Fibroblast of the aortic adventitia (primary cell): ENCODE results near the gene RAPGEF2. TPM values are rescaled to one million over a fixed set of nuclear protein-coding genes. Genes with fewer than 3 reads are reported as not detected.
A peak's percentile ranks its signal among the peaks of the same experiment; 100 is the strongest.

Experiments used
- DNase-seq: peaks from one replicate; pipeline ENCODE4 v3.0.0-alpha.2; 2010; ENCODE audit warnings: low read depth
- H3K4me3 ChIP-seq: 2 replicates; pipeline ENCODE4 v1.5.1; 2011; ENCODE audit warnings: low read depth, mild to moderate bottlenecking, control low read depth, low read length, moderate library complexity
- total RNA-seq: library from RNA; depleted of rRNA; stranded (reverse); fragments of >200 nt; gene quantifications from 2 replicates; pipeline ENCODE4 v1.2.3, GENCODE V29; 2012; ENCODE audit warnings: low replicate concordance
- TF ChIP-seq, protein P1 (sequence below): IDR thresholded peaks from 2 replicates; pipeline ENCODE4 v1.5.1; 2011; ENCODE audit warnings: mild to moderate bottlenecking, low read length, control low read depth, inconsistent platforms; ENCODE audit not compliant: insufficient read depth

RAPGEF2 gene
- total RNA-seq, 1 donor = 44.0 TPM

DNA sequence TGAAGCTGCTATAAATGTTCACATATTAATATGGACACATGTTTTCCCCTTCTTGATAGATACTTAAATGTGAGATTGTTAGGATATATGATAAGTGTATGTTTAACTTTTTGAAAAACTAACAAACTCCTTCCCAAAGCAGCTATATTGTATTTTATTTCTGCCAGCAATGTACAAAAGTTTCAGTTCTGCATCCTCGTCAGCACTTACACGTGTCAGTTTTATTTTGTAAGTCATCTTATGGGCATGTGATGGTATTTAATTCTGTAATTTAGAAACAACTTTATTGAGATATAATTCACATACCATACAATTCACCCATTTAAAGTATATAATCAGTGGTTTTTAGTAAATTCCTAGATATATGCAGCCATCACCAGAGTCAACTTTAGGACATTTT, 31.6 kb downstream of the RAPGEF2 start:
- TF ChIP-seq, protein P1, sequence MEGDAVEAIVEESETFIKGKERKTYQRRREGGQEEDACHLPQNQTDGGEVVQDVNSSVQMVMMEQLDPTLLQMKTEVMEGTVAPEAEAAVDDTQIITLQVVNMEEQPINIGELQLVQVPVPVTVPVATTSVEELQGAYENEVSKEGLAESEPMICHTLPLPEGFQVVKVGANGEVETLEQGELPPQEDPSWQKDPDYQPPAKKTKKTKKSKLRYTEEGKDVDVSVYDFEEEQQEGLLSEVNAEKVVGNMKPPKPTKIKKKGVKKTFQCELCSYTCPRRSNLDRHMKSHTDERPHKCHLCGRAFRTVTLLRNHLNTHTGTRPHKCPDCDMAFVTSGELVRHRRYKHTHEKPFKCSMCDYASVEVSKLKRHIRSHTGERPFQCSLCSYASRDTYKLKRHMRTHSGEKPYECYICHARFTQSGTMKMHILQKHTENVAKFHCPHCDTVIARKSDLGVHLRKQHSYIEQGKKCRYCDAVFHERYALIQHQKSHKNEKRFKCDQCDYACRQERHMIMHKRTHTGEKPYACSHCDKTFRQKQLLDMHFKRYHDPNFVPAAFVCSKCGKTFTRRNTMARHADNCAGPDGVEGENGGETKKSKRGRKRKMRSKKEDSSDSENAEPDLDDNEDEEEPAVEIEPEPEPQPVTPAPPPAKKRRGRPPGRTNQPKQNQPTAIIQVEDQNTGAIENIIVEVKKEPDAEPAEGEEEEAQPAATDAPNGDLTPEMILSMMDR = no peak
- H3K4me3 ChIP-seq = no peak overlapping the region
- no peak for DNase-seq

DNA sequence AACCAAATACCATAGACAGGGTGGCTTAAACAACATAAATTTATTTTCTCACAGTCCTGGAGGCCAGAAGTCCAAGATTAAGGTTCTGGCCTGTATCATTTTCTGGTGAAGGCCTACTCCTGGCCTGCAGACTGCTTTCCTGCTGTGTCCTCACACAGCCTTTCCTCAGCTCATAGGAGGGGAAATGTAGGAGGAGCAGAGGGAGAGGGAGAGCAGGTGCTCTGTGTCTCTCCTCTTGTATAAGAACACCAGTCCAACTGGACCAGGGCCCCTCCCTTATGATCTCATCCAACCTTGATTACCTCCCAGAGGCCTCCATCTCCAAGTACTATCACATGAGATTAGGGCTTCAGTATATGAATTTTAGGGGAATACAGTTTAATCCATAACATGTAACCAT, 34.3 kb downstream of the RAPGEF2 start:
- DNase-seq = no peak

GRCh38 chr4:159138436-159138835, 35.6 kb downstream of the RAPGEF2 start:
- TF ChIP-seq, protein P1 = no peak
- DNase-seq = no peak

More for the DNA sequence above, 34.3 kb downstream of the RAPGEF2 start:
- H3K4me3 ChIP-seq = no peak overlapping the region
- TF ChIP-seq, protein P1 = no peak

DNA sequence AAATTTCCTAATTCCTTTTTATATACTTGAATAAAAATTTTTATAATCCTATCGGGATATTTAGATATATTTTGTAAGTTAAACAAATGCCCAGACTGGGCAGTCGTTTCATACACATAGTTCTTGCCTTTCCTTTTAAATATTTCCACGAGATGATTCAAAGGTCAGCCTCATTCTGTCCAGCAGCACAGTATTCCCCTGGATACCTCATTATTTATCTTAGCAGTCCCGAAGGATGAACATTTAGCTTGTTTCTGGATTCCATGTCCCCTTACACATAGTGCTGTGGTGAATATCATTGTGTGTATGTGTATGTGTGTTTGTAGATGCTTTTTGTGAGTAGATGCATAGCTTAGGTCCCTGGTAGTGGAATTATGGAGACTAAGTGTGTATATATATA, 38.3 kb downstream of the RAPGEF2 start:
- DNase-seq = peak; percentile 19
- no peak overlapping the region for H3K4me3 ChIP-seq

More at GRCh38 chr4:159138436-159138835, 35.6 kb downstream of the RAPGEF2 start:
- no peak overlapping the region for H3K4me3 ChIP-seq

DNA sequence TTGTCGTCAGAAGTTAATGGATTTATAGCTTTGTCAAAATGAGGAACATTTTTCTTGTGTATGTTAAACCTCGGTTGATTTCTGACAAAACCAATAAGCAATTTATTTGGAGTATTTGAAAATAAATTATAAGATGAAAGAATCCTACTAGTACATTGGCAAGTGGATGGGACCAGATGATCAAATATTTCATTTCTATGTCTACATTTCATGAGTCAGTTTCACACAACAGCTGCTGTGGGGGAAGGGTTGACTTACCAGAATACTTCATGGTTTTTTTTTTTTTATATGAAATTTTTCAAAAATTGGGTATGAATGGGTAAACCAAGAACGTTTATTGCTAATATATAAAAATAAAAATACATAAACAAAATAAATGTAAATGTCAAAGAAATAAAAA, 39.4 kb downstream of the RAPGEF2 start:
- no peak overlapping the region for H3K4me3 ChIP-seq
- DNase-seq = peak; percentile 45
- TF ChIP-seq, protein P1 = no peak

More for the DNA sequence above, 38.3 kb downstream of the RAPGEF2 start:
- TF ChIP-seq, protein P1 = no peak

- no peak overlapping the region for H3K4me3 ChIP-seq
- TF ChIP-seq, protein P1 = no peak
- no peak for DNase-seq
Measured at GRCh38 chr4:159142681-159143384, 40.0 kb downstream of the RAPGEF2 start.
